ENCODE results near the gene BOC.

The BOC gene

GRCh38 chr3:113186566-113186965 lies 24.8 kb upstream of the BOC start:
- no peak for DNase-seq

GRCh38 chr3:113193288-113193687 lies 18.1 kb upstream of the BOC start:
- no peak for DNase-seq

GRCh38 chr3:113193719-113194118 lies 17.6 kb upstream of the BOC start:
- no peak for DNase-seq

- no peak for DNase-seq
Observed at GRCh38 chr3:113194823-113195401, 16.4 kb upstream of the BOC start.

GRCh38 chr3:113200351-113200750 lies 11.0 kb upstream of the BOC start:
- DNase-seq = no peak

- no peak for DNase-seq
Observed at GRCh38 chr3:113200946-113201345, 10.4 kb upstream of the BOC start.

- DNase-seq = no peak
Observed at GRCh38 chr3:113204371-113204770, 7.0 kb upstream of the BOC start.

- no peak for DNase-seq
Observed at GRCh38 chr3:113205481-113205880, 5.9 kb upstream of the BOC start.

- DNase-seq = no peak
Observed at GRCh38 chr3:113210604-113211329, 590 bp upstream of the BOC start.

GRCh38 chr3:113212150-113212843 lies 940 bp downstream of the BOC start:
- DNase-seq = peak; percentile 36

- no peak for DNase-seq
Observed at GRCh38 chr3:113212844-113213375, 1.6 kb downstream of the BOC start.

GRCh38 chr3:113213896-113214587 lies 2.7 kb downstream of the BOC start:
- no peak for DNase-seq

- DNase-seq = peak; percentile 61
Observed at GRCh38 chr3:113214917-113215595, 3.7 kb downstream of the BOC start.

GRCh38 chr3:113216393-113216792 lies 5.0 kb downstream of the BOC start:
- no peak for DNase-seq

- no peak for DNase-seq
Observed at GRCh38 chr3:113218011-113218680, 6.8 kb downstream of the BOC start.

GRCh38 chr3:113218681-113219045 lies 7.3 kb downstream of the BOC start:
- DNase-seq = no peak

GRCh38 chr3:113219605-113220300 lies 8.4 kb downstream of the BOC start:
- DNase-seq = no peak

- no peak for DNase-seq
Observed at GRCh38 chr3:113220721-113221120, 9.4 kb downstream of the BOC start.

GRCh38 chr3:113221721-113222257 lies 10.4 kb downstream of the BOC start:
- no peak for DNase-seq

GRCh38 chr3:113222451-113223086 lies 11.2 kb downstream of the BOC start:
- DNase-seq = no peak

All from EL (cell line).